ENCODE measurements around the gene MYH16. TPM values are rescaled to one million over a fixed set of nuclear protein-coding genes. Genes with fewer than 3 reads are reported as not detected.
"Not testable (repeated sequence)": the region's sequence is repeated elsewhere in the genome, so short reads cannot be mapped to it uniquely, and the experiment has no call there.

MYH16 gene
- total RNA-seq, 1 donor from 2014 or later = not detected

- Histone ChIP-seq H3K36me3 (peaks cover 35% of the 10 kb centered on the region), H3K4me3 (no peak overlapping the region), H3K4me1 (peaks cover 36% of the 10 kb centered on the region), H3K27ac (no peak overlapping the region), H3K27me3 (no peaks in the 10 kb centered on the region), H3K9me3 (no peaks in the 10 kb centered on the region)
- DNase-seq = no peak
- ATAC-seq = no peak
- intact Hi-C loops (cut with DNase I) = no loop called here
- TF ChIP-seq CTCF (IDR thresholded peaks at IDR 0.05) = no peak
Measured at GRCh38 chr7:99331002-99331401, 58.4 kb downstream of the MYH16 start.

GRCh38 chr7:99339595-99339994, 67.0 kb downstream of the MYH16 start:
- no peak for TF ChIP-seq CTCF (IDR thresholded peaks at IDR 0.05)
- peaks cover 95% of the 10 kb centered on the region for H3K36me3 ChIP-seq
- intact Hi-C loops (cut with DNase I) = no loop called here
- H3K4me3 ChIP-seq = no peak overlapping the region
- H3K27ac ChIP-seq = no peak overlapping the region
- H3K27me3 ChIP-seq = no peaks in the 10 kb centered on the region
- no peaks in the 10 kb centered on the region for H3K9me3 ChIP-seq
- no peaks in the 10 kb centered on the region for H3K4me1 ChIP-seq
- no peak for ATAC-seq
- no peak for DNase-seq

- no peak for TF ChIP-seq CTCF (IDR thresholded peaks at IDR 0.05)
- Histone ChIP-seq H3K9me3 (no peaks in the 10 kb centered on the region), H3K4me3 (no peak overlapping the region), H3K27ac (no peak overlapping the region), H3K27me3 (no peaks in the 10 kb centered on the region), H3K36me3 (peaks cover 93% of the 10 kb centered on the region), H3K4me1 (no peaks in the 10 kb centered on the region)
- intact Hi-C loops (cut with DNase I) = no loop called here
- no peak for DNase-seq
- no peak for ATAC-seq
Measured at GRCh38 chr7:99340659-99341058, 68.0 kb downstream of the MYH16 start.

- H3K9me3 ChIP-seq = no peaks in the 10 kb centered on the region
- peaks cover 96% of the 10 kb centered on the region for H3K36me3 ChIP-seq
- ATAC-seq = no peak
Measured at GRCh38 chr7:99344061-99344647, 71.5 kb downstream of the MYH16 start.

GRCh38 chr7:99350641-99351040, 78.0 kb downstream of the MYH16 start:
- DNase-seq; ATAC-seq; intact Hi-C loops (cut with DNase I): not testable (repeated sequence)

More at GRCh38 chr7:99344061-99344647, 71.5 kb downstream of the MYH16 start:
- no peak for TF ChIP-seq CTCF (IDR thresholded peaks at IDR 0.05)
- intact Hi-C loops (cut with DNase I) = no loop called here
- no peak for DNase-seq
- Histone ChIP-seq H3K27me3 (no peaks in the 10 kb centered on the region), H3K4me1 (no peaks in the 10 kb centered on the region), H3K4me3 (no peak overlapping the region), H3K27ac (no peak overlapping the region)

GRCh38 chr7:99352247-99352646, 79.6 kb downstream of the MYH16 start:
- DNase-seq = no peak
- intact Hi-C loops (cut with DNase I) = no loop called here
- peaks cover 97% of the 10 kb centered on the region for H3K36me3 ChIP-seq

More at GRCh38 chr7:99350641-99351040, 78.0 kb downstream of the MYH16 start:
- not testable (repeated sequence) for H3K27me3 ChIP-seq, H3K9me3 ChIP-seq, H3K4me1 ChIP-seq, H3K4me3 ChIP-seq, H3K27ac ChIP-seq
- peaks cover 97% of the 10 kb centered on the region for H3K36me3 ChIP-seq

More at GRCh38 chr7:99352247-99352646, 79.6 kb downstream of the MYH16 start:
- H3K4me3 ChIP-seq = no peak overlapping the region
- H3K4me1 ChIP-seq = no peaks in the 10 kb centered on the region
- H3K27me3 ChIP-seq = no peaks in the 10 kb centered on the region
- TF ChIP-seq CTCF (IDR thresholded peaks at IDR 0.05) = no peak
- no peaks in the 10 kb centered on the region for H3K9me3 ChIP-seq
- H3K27ac ChIP-seq = no peak overlapping the region
- ATAC-seq = no peak

All from upper lobe of right lung (tissue), 1 donor.